ENCODE results near the gene PLD4. TPM values are rescaled to one million over a fixed set of nuclear protein-coding genes. Genes with fewer than 3 reads are reported as not detected.

PLD4 gene
- total and polyA plus RNA-seq, 2 experiments from 2014 or later: 0.77 TPM; not detected in 1

DNA sequence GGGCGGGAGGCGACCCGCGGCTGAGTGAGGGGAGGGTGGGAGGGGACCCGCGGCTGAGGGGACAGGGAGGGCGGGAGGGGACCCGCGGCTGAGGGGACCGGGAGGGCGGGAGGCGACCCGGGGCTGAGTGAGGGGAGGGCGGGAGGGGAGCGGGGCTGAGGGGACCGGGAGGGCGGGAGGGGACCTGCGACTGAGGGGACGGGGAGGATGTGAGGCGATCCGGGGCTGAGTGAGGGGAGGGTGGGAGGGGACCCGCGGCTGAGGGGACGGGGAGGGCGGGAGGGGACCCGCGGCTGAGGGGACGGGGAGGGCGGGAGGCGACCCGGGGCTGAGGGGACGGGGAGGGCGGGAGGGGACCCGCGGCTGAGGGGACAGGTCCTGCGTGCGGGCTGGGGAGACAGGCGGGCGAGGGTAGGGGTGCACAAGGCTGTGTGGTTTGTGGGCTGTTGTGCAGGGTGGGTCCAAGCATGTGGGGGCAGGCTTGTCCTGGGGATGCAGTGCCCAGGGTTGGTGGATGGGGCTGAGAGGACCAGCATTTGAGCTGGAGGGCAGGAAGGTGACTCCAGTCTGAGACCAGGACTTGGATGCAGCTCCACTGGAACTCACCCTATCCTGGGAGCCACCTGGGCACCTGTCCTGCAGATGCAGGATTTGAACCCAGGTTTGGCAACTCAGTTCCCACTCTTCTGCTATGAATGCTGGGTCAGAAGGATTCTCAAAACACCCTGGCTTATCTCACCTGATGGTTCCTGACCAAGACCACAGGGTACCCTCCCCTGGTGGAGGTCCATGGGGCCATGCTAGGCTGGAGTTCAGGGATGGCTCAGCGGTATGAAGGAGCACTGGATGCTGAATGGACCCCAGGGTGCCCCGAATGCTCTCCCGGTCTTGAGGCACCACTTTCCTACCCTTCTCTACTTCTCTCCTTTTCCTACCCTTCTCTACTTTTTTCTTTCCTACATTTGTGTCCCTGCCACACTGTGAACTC, 9.4 kb downstream of the PLD4 start:
- peak overlapping the region; percentile 99 for H3K4me2 ChIP-seq
- H3K27me3 ChIP-seq: peaks cover 66% of the 10 kb centered on the region

DNA sequence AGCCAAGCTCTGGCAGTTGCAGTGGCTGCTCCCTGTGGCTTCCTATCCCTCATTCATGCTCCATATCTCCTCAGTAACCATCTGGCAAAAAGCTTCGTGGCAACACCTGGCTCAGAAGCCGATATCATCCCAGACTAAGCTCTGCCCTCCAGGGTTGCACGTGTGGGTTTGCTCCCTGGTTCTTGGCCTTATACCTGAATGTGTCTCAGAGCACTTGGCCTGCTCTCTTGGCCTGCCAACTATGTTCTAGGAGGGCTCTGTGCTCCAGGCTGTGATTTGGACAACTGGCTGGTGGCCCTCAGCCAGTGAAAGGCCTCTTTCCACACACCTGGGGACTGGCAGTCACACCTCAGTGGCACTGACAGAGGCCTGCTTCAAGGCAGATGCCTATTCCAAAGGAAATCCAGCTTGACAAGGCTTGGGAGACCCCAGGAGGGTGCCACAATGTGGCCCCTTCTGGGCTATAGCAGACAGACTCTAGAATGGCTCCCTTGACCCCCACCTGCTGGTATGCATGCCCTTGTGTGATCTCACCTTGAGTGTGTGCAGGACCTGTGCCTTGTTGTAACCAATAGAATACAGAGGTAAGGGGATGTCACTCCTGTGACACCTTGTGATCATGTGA, 10.5 kb downstream of the PLD4 start:
- H2AFZ ChIP-seq: no peak overlapping the region

More for the DNA sequence above, 9.4 kb downstream of the PLD4 start:
- Histone ChIP-seq H3K4me3 (no peak overlapping the region), H2AFZ (no peak overlapping the region), H3K36me3 (replicated peaks; ENCODE audit: insufficient read depth, low read depth) (no peaks in the 10 kb centered on the region), H3K9me2 (replicated peaks; ENCODE audit: insufficient read depth) (no peaks in the 10 kb centered on the region), H3K4me1 (ENCODE audit: insufficient read depth) (peaks cover 10% of the 10 kb centered on the region), H3K79me2 (no peaks in the 10 kb centered on the region), H3K9me3 (ENCODE audit: low read depth) (no peaks in the 10 kb centered on the region), H4K20me1 (ENCODE audit: insufficient read depth, poor library complexity, severe bottlenecking) (no peaks in the 10 kb centered on the region), H3K27ac (no peak overlapping the region)
- 33% methylated on average over 6 of the region's 42 CpGs for WGBS (ENCODE audit: low lambda C conversion rate, missing lambda C conversion rate)
- no peak for DNase-seq (ENCODE audit: low spot score)
- TF ChIP-seq, protein P1, sequence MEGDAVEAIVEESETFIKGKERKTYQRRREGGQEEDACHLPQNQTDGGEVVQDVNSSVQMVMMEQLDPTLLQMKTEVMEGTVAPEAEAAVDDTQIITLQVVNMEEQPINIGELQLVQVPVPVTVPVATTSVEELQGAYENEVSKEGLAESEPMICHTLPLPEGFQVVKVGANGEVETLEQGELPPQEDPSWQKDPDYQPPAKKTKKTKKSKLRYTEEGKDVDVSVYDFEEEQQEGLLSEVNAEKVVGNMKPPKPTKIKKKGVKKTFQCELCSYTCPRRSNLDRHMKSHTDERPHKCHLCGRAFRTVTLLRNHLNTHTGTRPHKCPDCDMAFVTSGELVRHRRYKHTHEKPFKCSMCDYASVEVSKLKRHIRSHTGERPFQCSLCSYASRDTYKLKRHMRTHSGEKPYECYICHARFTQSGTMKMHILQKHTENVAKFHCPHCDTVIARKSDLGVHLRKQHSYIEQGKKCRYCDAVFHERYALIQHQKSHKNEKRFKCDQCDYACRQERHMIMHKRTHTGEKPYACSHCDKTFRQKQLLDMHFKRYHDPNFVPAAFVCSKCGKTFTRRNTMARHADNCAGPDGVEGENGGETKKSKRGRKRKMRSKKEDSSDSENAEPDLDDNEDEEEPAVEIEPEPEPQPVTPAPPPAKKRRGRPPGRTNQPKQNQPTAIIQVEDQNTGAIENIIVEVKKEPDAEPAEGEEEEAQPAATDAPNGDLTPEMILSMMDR (IDR thresholded peaks at IDR 0.05; ENCODE audit: poor library complexity): no peak
- TF ChIP-seq EZH2phosphoT487 (IDR thresholded peaks at IDR 0.05; ENCODE audit: low read depth, severe bottlenecking, unreplicated experiment): no peak
- no peak for TF ChIP-seq EZH2 (IDR thresholded peaks at IDR 0.05; ENCODE audit: borderline replicate concordance)

DNA sequence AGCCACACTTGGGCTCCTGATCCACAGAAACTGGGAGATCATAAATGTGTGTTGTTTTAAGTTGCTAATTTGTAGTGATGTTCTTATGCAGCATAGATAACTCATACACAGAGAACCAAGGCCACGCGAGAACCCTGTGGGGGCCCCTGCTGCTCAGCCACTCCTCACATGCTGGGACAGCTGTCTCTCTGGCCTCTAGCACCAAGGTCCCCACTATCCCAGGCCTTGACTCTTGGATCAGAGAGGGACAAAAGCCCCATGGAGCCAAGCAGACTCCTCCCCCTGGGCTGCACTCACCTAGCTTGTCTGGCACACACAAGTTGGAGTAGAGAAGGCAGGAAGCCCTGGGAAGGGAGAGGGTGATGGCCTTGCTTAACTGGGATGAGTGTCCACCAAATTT, 11.3 kb downstream of the PLD4 start:
- H3K27ac ChIP-seq: no peak overlapping the region
- no peak overlapping the region for H3K4me2 ChIP-seq
- H3K9me3 ChIP-seq (ENCODE audit: low read depth): no peaks in the 10 kb centered on the region
- H3K9me2 ChIP-seq (replicated peaks; ENCODE audit: insufficient read depth): no peaks in the 10 kb centered on the region
- H3K36me3 ChIP-seq (replicated peaks; ENCODE audit: insufficient read depth, low read depth): no peaks in the 10 kb centered on the region
- no peak overlapping the region for H3K4me3 ChIP-seq
- no peaks in the 10 kb centered on the region for H3K79me2 ChIP-seq
- no peak for DNase-seq (ENCODE audit: low spot score)
- WGBS (ENCODE audit: low lambda C conversion rate, missing lambda C conversion rate): 69% methylated on average over 2 of the region's 2 CpGs
- peaks cover 68% of the 10 kb centered on the region for H3K27me3 ChIP-seq
- peaks cover 10% of the 10 kb centered on the region for H3K4me1 ChIP-seq (ENCODE audit: insufficient read depth)
- H2AFZ ChIP-seq: no peak overlapping the region
- H4K20me1 ChIP-seq (ENCODE audit: insufficient read depth, poor library complexity, severe bottlenecking): no peaks in the 10 kb centered on the region
- TF ChIP-seq EZH2phosphoT487 (IDR thresholded peaks at IDR 0.05; ENCODE audit: low read depth, severe bottlenecking, unreplicated experiment) (no peak), EZH2 (IDR thresholded peaks at IDR 0.05; ENCODE audit: borderline replicate concordance) (no peak)
- TF ChIP-seq, protein P1 (IDR thresholded peaks at IDR 0.05; ENCODE audit: poor library complexity): no peak

More for the DNA sequence above, 10.5 kb downstream of the PLD4 start:
- H3K27ac ChIP-seq: no peak overlapping the region
- H4K20me1 ChIP-seq (ENCODE audit: insufficient read depth, poor library complexity, severe bottlenecking): no peaks in the 10 kb centered on the region
- 81% methylated on average over 3 of the region's 3 CpGs for WGBS (ENCODE audit: low lambda C conversion rate, missing lambda C conversion rate)
- H3K4me3 ChIP-seq: no peak overlapping the region
- H3K27me3 ChIP-seq: peaks cover 68% of the 10 kb centered on the region
- TF ChIP-seq EZH2phosphoT487 (IDR thresholded peaks at IDR 0.05; ENCODE audit: low read depth, severe bottlenecking, unreplicated experiment) (no peak), EZH2 (IDR thresholded peaks at IDR 0.05; ENCODE audit: borderline replicate concordance) (no peak)
- TF ChIP-seq, protein P1 (IDR thresholded peaks at IDR 0.05; ENCODE audit: poor library complexity): no peak
- peaks cover 10% of the 10 kb centered on the region for H3K4me1 ChIP-seq (ENCODE audit: insufficient read depth)
- no peaks in the 10 kb centered on the region for H3K79me2 ChIP-seq
- H3K36me3 ChIP-seq (replicated peaks; ENCODE audit: insufficient read depth, low read depth): no peaks in the 10 kb centered on the region
- H3K4me2 ChIP-seq: no peak overlapping the region
- no peaks in the 10 kb centered on the region for H3K9me3 ChIP-seq (ENCODE audit: low read depth)
- DNase-seq (ENCODE audit: low spot score): no peak
- H3K9me2 ChIP-seq (replicated peaks; ENCODE audit: insufficient read depth): no peaks in the 10 kb centered on the region
